Activated naive CD4-positive, alpha-beta T cell (primary cell): Measurements from ENCODE around the gene GRIPAP1.

ENCODE experiments used
- DNase-seq, 4 experiments: peaks; one replicate each; lab custom pipeline; 2025; lab: John Stamatoyannopoulos, UW

GRIPAP1 gene

DNA sequence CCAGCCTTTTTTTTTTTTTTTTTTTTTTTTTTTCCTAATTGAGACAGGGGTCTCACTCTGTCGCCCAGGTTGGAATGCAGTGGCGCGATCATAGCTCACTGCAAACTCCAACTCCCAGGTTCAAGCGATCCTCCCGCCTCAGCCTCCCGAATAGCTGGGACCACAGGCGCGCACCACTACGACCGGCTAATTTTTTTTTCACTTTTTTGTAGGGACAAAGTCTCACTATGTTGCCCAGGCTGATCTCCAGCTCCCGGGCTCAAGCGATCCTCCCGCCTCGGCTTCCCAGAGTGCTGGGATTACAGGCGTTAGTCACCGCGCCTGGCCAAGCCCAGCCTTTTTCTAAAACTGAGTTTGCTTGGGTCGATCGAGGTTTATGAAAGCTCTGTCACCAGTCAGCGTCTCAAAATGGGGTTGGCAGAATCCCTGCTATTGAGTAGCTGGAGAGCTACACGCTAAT is 43.4 kb downstream of the GRIPAP1 start:
- no peak for DNase-seq

DNA sequence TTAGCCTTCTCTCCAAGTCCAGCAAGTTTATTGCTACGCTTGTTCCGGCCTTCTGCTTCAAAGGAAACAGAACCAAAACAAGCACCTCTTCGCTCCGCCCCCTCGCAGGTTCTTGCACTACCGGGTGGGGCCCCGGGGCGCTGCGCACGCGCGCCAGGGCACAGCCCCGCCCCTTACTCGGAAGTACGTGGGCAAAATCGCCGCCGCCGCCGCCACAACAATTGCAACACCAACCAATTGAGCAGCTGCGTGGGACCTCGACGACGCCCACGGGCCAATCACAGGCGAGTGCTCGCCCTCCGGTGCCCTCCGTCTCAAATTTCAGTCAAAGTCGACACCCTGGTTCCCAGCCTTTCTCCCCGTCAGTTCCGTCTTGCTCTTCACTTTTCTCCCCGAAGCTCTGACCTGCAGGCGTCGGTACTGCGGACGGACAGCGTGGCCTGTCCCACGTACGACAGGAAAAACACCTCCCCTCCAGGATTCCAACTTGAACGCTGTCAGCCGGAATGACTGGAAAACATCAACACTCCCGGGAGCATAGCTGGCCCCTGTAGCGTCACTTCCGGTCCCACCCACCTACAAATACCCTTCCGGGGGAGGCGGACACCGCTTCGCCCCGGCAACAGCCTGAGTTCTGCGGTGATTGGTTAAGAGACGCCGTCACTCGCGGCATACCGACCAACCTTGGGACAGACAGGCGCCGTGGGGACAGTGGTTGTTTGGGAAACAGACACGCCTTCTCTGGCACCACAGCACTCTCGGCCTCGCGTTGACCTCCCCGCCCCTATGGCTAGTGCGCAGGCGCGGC is 44.0 kb downstream of the GRIPAP1 start:
- peak; percentile 67 to 87 (median 79) for DNase-seq

DNA sequence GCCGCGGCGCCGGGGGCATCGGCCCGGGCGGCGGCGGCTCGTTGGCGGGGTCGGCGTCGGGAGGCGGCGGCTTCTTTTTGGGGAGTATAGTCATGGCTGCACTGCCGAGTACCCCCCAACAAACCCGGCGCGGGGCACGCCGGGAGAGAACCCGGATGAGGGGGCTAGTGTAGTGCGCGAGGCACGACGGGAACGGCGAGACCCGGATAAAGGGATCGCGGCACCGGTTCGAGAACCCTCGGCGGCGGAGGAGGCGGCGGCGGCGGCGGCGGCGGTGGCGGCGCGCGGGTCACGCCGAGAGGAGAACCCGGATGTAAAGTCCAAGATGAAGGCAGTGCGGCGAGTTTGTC is 44.6 kb downstream of the GRIPAP1 start, which contains the start of gene OTUD5:
Gene OTUD5 (minus strand): TSS at position 131 of the 350 bp plus-strand sequence. CDS start 37 bp downstream, at position 94.
- peak; percentile 50 to 75 (median 64) for DNase-seq

DNA sequence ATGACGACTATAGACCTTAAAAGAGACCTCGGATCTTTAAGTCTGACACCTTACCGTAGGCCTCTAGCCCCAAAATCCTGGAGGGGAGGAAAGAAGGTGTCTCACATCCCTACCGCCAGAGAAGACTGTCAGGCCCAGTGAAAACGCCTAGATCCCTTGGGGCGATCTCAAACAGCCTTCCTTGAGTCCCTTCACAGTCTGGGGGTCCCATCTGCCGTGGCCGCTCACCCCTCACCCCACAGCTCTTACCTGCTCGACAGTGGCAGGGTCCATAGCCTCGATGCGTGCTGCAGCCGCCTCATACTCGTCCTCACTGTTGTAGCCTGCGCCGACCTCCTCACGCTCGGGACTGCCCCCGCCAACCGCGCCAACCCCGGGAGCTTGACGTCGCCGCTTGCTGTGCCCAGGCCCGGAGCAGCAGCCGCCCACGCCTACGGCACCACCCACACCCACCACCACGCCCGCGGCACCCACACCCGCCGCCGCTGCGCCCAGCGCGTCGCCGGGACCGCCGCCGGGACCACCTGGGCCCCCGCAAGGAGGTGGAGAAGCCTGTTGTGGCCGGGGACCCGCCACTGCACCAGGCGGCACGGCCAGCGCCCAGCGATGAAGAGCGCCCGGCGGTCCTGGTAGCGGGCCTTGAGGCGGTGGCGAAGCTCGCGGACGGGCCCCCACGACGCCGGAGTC is 45.2 kb downstream of the GRIPAP1 start:
- peak in 2 of 4 experiments; percentile 10 to 28 for DNase-seq

GRCh38 chrX:48948589-48948988 is 53.5 kb downstream of the GRIPAP1 start:
- no peak for DNase-seq

GRCh38 chrX:48945517-48946348 is 56.3 kb downstream of the GRIPAP1 start:
- DNase-seq, result peak in 3 of 4 experiments; percentile 3 to 38 (median 11)

DNA sequence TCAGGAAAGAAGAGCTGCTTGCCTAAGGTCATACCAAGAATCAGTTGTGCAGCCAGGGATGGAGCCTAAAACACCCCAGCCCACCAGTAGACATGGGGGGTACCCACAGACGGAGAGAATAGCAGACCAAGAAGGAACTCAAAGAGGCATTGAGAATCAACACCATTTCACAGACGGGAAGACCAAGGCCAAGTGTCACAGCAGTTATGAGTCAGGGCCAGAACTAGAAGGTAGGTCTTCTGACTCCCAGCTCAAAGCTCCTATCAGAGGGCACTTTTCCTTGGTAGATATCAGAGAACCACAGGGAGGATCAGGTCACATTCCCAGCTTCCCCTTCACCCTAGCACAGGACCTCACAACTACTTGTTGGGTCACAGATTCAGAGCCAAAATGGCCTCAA is 59.2 kb downstream of the GRIPAP1 start:
- no peak for DNase-seq

GRCh38 chrX:48940404-48940955 is 61.6 kb downstream of the GRIPAP1 start:
- no peak for DNase-seq

GRCh38 chrX:48939524-48940228 is 62.4 kb downstream of the GRIPAP1 start:
- no peak for DNase-seq

DNA sequence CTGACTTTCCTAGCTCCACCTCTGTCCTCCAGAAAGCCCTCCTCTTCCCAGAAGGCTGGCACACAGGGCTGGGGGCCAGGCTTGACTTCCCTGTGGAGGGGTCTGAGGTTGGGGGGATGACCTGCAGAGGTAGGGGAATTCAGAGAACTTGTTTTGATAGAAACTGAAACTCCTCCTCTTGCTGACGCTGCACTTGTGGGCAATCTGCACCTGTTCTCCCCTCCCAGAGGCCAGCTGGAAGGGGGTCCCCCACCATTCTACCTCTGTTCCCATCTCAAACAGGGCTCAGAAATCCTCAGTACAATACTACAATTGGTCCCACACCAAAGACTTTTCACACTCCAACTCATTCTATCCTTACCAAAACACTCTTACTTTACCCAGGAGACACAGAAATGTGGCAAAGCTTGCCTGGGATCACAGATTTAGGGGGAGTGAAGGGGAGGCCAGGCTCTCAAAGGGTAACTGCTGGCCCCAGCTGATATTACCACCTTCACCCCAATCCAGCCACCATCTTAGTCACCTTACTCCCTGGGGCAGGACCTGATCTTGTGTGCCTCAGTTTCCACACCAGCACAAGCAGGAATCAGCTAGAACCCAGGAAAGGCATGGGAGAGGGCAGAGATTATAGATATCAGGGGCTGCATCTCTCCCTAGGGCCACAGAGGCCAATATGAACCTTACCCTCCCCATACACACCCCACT is 63.2 kb downstream of the GRIPAP1 start:
- DNase-seq, result peak; percentile 7 to 56 (median 18)

DNA sequence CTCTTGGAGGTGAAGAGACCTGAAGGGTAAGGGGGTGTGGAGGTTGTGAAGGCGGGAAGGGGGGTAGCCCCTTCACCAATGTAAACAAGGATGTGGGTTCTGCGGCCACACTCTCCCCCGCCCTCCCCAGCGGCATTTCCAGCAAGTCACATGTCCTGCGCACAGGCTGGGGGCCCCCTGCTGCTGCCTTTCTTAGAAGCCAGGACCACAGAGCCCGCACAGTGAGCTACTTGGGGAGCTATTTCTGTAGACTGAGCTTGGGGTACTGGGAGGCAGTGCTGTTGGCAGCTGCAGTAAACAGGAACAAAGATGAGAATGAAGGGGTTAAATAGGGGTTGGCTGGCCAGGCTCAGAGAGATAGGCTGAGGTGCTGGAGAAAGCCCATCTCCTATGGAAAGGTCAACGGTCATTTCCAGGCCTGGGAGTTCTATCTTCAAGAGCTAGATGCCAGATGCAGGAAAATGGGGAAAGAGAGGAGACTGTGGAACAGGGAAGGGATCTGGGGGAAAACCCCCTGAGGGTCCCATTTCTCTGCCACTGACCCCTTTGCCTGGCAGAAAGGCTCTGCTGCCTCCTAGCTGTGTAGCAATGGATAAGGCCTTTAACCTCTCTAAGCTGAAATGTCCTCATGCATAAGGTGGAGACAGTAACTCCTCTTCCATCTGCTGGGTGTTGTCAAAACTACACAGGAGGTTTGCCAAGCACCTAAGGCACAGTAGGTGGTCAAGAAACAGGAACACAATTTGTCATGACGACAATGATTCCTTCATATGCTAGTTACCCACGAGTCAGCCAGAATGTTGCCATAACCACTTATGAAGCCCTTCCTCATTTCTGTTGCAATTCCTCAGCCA is 64.8 kb downstream of the GRIPAP1 start:
- peak; percentile 41 to 85 (median 68) for DNase-seq

DNA sequence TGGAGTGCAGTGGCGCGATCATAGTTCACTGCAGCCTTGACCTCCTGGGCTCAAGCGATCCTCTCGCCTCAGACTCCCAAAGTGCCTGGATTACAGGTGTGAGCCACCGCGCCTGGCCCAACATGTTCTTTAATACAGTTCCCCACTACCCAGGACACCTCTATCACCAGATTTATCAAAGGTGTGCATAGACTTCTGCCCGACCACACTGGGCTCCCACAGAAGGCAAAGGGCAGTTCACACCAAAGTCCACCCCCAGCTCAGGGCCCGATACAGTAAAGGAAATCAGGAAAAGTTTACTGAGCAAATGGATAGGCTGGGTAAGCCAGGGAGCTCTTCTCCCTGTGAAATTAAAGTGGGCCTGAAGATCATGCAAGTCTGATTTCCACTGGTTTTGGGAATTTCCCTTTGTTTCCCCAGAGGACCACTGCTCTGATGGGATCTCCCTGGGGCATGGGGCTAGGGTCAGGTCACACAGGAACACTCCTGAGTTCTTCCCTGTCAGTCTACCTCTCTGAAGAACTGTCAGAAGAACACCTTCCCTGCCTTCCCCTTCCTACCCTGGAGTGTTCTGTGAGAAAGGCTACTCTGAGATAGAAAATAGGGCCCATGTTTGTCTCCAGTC is 65.5 kb downstream of the GRIPAP1 start:
- DNase-seq, result no peak

- no peak for DNase-seq
Observed at GRCh38 chrX:48935301-48935670, 66.8 kb downstream of the GRIPAP1 start.

- DNase-seq, result no peak
Observed at GRCh38 chrX:48934581-48935300, 67.3 kb downstream of the GRIPAP1 start.

- no peak for DNase-seq
Observed at GRCh38 chrX:48933757-48934156, 68.3 kb downstream of the GRIPAP1 start.

DNA sequence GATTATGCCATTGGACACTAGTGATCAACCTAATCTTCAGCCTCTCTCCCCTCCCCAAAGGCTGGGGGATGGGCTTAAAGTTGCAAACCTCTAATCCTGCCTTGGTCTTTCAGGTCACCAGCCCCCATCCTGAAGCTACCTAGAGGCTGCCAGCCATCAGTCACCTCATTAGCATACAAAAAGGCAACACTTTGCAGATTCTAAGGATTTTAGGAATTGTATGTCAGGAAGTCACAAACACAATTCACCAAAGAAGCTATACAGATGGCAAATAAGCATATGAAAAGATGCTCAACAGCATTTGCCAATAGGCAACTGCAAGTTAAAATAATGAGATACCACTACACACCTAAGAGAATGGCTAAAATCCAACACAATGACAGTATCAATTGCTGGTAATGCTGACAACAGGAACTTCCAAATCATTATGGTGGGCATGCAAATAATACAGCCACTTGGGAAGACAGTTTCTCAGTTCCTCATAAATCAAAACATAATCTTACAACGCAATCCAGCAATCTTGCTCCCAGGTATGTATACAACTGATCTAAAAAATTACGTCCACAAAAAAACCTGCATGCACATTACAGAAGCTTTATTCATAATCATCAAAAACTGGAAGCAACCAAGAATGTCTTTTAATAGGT is 74.2 kb downstream of the GRIPAP1 start:
- no peak for DNase-seq

- DNase-seq, result no peak
Observed at GRCh38 chrX:48927123-48927522, 74.9 kb downstream of the GRIPAP1 start.

GRCh38 chrX:48924270-48924669 is 77.8 kb downstream of the GRIPAP1 start:
- DNase-seq, result no peak
